Measurements from ENCODE around the gene RSPH3. TPM values are rescaled to one million over a fixed set of nuclear protein-coding genes. Genes with fewer than 3 reads are reported as not detected.
"Not testable (repeated sequence)": the region's sequence is repeated elsewhere in the genome, so short reads cannot be mapped to it uniquely, and the experiment has no call there.

Gene RSPH3
- total RNA-seq, 1 experiment from 2014 or later = 24.7 TPM

- no TSS peak for BruUV-seq (replicated peaks)
- no peaks in the 10 kb centered on the region for H3K9me3 ChIP-seq (ENCODE audit: control insufficient read depth in 1 of 2, insufficient read depth in 1 of 2, low read depth in 1 of 2, low read length in 2 of 2)
- RAD21 ChIA-PET (ENCODE audit: low non-redundant PET in 1 of 2, low total read pairs in 2 of 2, uncharacterized antibody in 2 of 2, unreplicated experiment in 2 of 2) = no interaction called here
- H3K4me2 ChIP-seq (ENCODE audit: low read length) = no peak overlapping the region
- no peak overlapping the region for H3K4me3 ChIP-seq (replicated peaks in 1 of 2; ENCODE audit: low read depth in 1 of 2, low read length in 2 of 2)
- H3K9ac ChIP-seq (ENCODE audit: low read length) = no peak overlapping the region
- no peak overlapping the region for H2AFZ ChIP-seq (ENCODE audit: low read depth, low read length, poor library complexity, severe bottlenecking)
- no peaks in the 10 kb centered on the region for H3K79me2 ChIP-seq (ENCODE audit: insufficient read depth, low read length)
- intact Hi-C loops (cut with micrococcal nuclease) = no loop called here
- H3K36me3 ChIP-seq (ENCODE audit: control insufficient read depth in 1 of 2, insufficient read depth in 2 of 2, low read length in 2 of 2) = no peaks in the 10 kb centered on the region
- H3K27me3 ChIP-seq (ENCODE audit: insufficient read depth, low read length) = no peaks in the 10 kb centered on the region
- no peaks in the 10 kb centered on the region for H4K20me1 ChIP-seq (ENCODE audit: insufficient read depth)
- no peak for DNase-seq (ENCODE audit: low read depth, low spot score)
- CTCF ChIA-PET = no interaction called here
- no peak for ATAC-seq
- no peaks in the 10 kb centered on the region for H3K9me2 ChIP-seq (ENCODE audit: insufficient read depth)
- no peak for TF ChIP-seq TCF7L2 (IDR thresholded peaks at IDR 0.05; ENCODE audit: borderline replicate concordance, extremely low read depth, insufficient read depth, insufficient read length)
- no peak for TF ChIP-seq ZBTB33 (IDR thresholded peaks at IDR 0.05; ENCODE audit: extremely low read depth, insufficient replicate concordance, low read length)
- TF ChIP-seq ZFX (IDR thresholded peaks at IDR 0.05) = no peak
- no peak for TF ChIP-seq SP1 (IDR thresholded peaks at IDR 0.05; ENCODE audit: low read depth)
- no peak for TF ChIP-seq EZH2 (IDR thresholded peaks at IDR 0.05)
- no peak for TF ChIP-seq YY1 (IDR thresholded peaks at IDR 0.05; ENCODE audit: extremely low read depth, insufficient replicate concordance, low read depth, low read length)
- TF ChIP-seq CBX3 (IDR thresholded peaks at IDR 0.05; ENCODE audit: low read depth) = no peak
- peaks cover 0 to 6% of the 10 kb centered on the region in 2 experiments; a peak in 1 of 4 replicates for H3K4me1 ChIP-seq (ENCODE audit: control insufficient read depth in 1 of 2, insufficient read depth in 2 of 2, low read length in 2 of 2)
- POLR2A ChIA-PET = no interaction called here
- no peak overlapping the region for H3K27ac ChIP-seq (ENCODE audit: low read depth, low read length)
Observed at GRCh38 chr6:158954753-158955152, 45.2 kb downstream of the RSPH3 start.

GRCh38 chr6:158952011-158952410, 48.0 kb downstream of the RSPH3 start:
- H2AFZ ChIP-seq (ENCODE audit: low read depth, low read length, poor library complexity, severe bottlenecking); CTCF ChIA-PET; H3K9me2 ChIP-seq (ENCODE audit: insufficient read depth); H3K4me1 ChIP-seq (ENCODE audit: control insufficient read depth in 1 of 2, insufficient read depth in 2 of 2, low read length in 2 of 2); intact Hi-C loops (cut with micrococcal nuclease); H3K27me3 ChIP-seq (ENCODE audit: insufficient read depth, low read length); H3K4me3 ChIP-seq (replicated peaks in 1 of 2; ENCODE audit: low read depth in 1 of 2, low read length in 2 of 2); H3K9ac ChIP-seq (ENCODE audit: low read length); RAD21 ChIA-PET (ENCODE audit: low non-redundant PET in 1 of 2, low total read pairs in 2 of 2, uncharacterized antibody in 2 of 2, unreplicated experiment in 2 of 2); H4K20me1 ChIP-seq (ENCODE audit: insufficient read depth); H3K4me2 ChIP-seq (ENCODE audit: low read length); H3K9me3 ChIP-seq (ENCODE audit: control insufficient read depth in 1 of 2, insufficient read depth in 1 of 2, low read depth in 1 of 2, low read length in 2 of 2); H3K27ac ChIP-seq (ENCODE audit: low read depth, low read length); BruUV-seq (replicated peaks); H3K79me2 ChIP-seq (ENCODE audit: insufficient read depth, low read length); ATAC-seq; DNase-seq (ENCODE audit: low read depth, low spot score); POLR2A ChIA-PET; H3K36me3 ChIP-seq (ENCODE audit: control insufficient read depth in 1 of 2, insufficient read depth in 2 of 2, low read length in 2 of 2): not testable (repeated sequence)

- H3K27me3 ChIP-seq (ENCODE audit: insufficient read depth, low read length); H4K20me1 ChIP-seq (ENCODE audit: insufficient read depth); DNase-seq (ENCODE audit: low read depth, low spot score); H3K4me3 ChIP-seq (replicated peaks in 1 of 2; ENCODE audit: low read depth in 1 of 2, low read length in 2 of 2); RAD21 ChIA-PET (ENCODE audit: low non-redundant PET in 1 of 2, low total read pairs in 2 of 2, uncharacterized antibody in 2 of 2, unreplicated experiment in 2 of 2); POLR2A ChIA-PET; H3K9me3 ChIP-seq (ENCODE audit: control insufficient read depth in 1 of 2, insufficient read depth in 1 of 2, low read depth in 1 of 2, low read length in 2 of 2); H3K79me2 ChIP-seq (ENCODE audit: insufficient read depth, low read length); H3K36me3 ChIP-seq (ENCODE audit: control insufficient read depth in 1 of 2, insufficient read depth in 2 of 2, low read length in 2 of 2); intact Hi-C loops (cut with micrococcal nuclease); H3K9ac ChIP-seq (ENCODE audit: low read length); H2AFZ ChIP-seq (ENCODE audit: low read depth, low read length, poor library complexity, severe bottlenecking); BruUV-seq (replicated peaks); H3K4me2 ChIP-seq (ENCODE audit: low read length); H3K27ac ChIP-seq (ENCODE audit: low read depth, low read length); ATAC-seq; CTCF ChIA-PET; H3K4me1 ChIP-seq (ENCODE audit: control insufficient read depth in 1 of 2, insufficient read depth in 2 of 2, low read length in 2 of 2); H3K9me2 ChIP-seq (ENCODE audit: insufficient read depth): not testable (repeated sequence)
Observed at GRCh38 chr6:158951565-158951964, 48.4 kb downstream of the RSPH3 start.

All from HCT116 (cell line).